ENCODE measurements around the gene CUBN. TPM values are rescaled to one million over a fixed set of nuclear protein-coding genes. Genes with fewer than 3 reads are reported as not detected.

The CUBN gene
- total and polyA plus RNA-seq, 8 donors, result 1.5 to 6.8 (median 3.8) TPM

- no peaks in the 10 kb centered on the region for H3K4me1 ChIP-seq
- TF ChIP-seq CTCF (IDR thresholded peaks at IDR 0.05), result no peak
- no peak for DNase-seq
- no peak for ATAC-seq
- no peak overlapping the region for H3K27ac ChIP-seq
- no peaks in the 10 kb centered on the region for H3K36me3 ChIP-seq
- H3K9me3 ChIP-seq, result no peaks in the 10 kb centered on the region
- H3K4me3 ChIP-seq, result no peak overlapping the region
- no peaks in the 10 kb centered on the region for H3K27me3 ChIP-seq
- intact Hi-C loops (cut with DNase I), result no loop called here
These were observed 140.7 kb downstream of the CUBN start for GRCh38 chr10:16988900-16989299.

- Histone ChIP-seq H3K36me3 (no peaks in the 10 kb centered on the region), H3K4me1 (no peaks in the 10 kb centered on the region), H3K27ac (peak overlapping the region; percentile 55 to 80), H3K9me3 (no peaks in the 10 kb centered on the region), H3K27me3 (no peaks in the 10 kb centered on the region), H3K4me3 (no peak overlapping the region)
- DNase-seq (no peak), ATAC-seq (no peak)
- intact Hi-C loops (cut with DNase I), result no loop called here
- TF ChIP-seq CTCF (IDR thresholded peaks at IDR 0.05), result no peak
These were observed 141.5 kb downstream of the CUBN start for GRCh38 chr10:16987976-16988610.

GRCh38 chr10:16987206-16987621, 142.4 kb downstream of the CUBN start:
- H3K4me1 ChIP-seq, result no peaks in the 10 kb centered on the region
- DNase-seq, result no peak
- H3K36me3 ChIP-seq, result no peaks in the 10 kb centered on the region
- intact Hi-C loops (cut with DNase I), result no loop called here
- H3K27me3 ChIP-seq, result no peaks in the 10 kb centered on the region
- no peak for TF ChIP-seq CTCF (IDR thresholded peaks at IDR 0.05)
- no peaks in the 10 kb centered on the region for H3K9me3 ChIP-seq
- H3K4me3 ChIP-seq, result no peak overlapping the region
- peak; percentile 48 for ATAC-seq
- peak overlapping the region; percentile 55 to 80 for H3K27ac ChIP-seq

- H3K4me3 ChIP-seq, result no peak overlapping the region
- DNase-seq, result peak in 1 of 4 donors; percentile 63
- intact Hi-C loops (cut with DNase I), result no loop called here
- H3K27ac ChIP-seq, result peak overlapping the region; percentile 55 to 80
- peak; percentile 72 for ATAC-seq
- no peaks in the 10 kb centered on the region for H3K4me1 ChIP-seq
- no peaks in the 10 kb centered on the region for H3K27me3 ChIP-seq
- TF ChIP-seq CTCF (IDR thresholded peaks at IDR 0.05), result no peak
- no peaks in the 10 kb centered on the region for H3K9me3 ChIP-seq
- H3K36me3 ChIP-seq, result no peaks in the 10 kb centered on the region
These were observed 143.0 kb downstream of the CUBN start for GRCh38 chr10:16986406-16987205.

GRCh38 chr10:16986082-16986405, 143.6 kb downstream of the CUBN start:
- H3K27me3 ChIP-seq, result no peaks in the 10 kb centered on the region
- intact Hi-C loops (cut with DNase I), result no loop called here
- no peak for DNase-seq
- H3K9me3 ChIP-seq, result no peaks in the 10 kb centered on the region
- no peak for TF ChIP-seq CTCF (IDR thresholded peaks at IDR 0.05)
- no peaks in the 10 kb centered on the region for H3K36me3 ChIP-seq
- no peak overlapping the region for H3K4me3 ChIP-seq
- ATAC-seq, result no peak
- peak overlapping the region; percentile 55 to 80 for H3K27ac ChIP-seq
- H3K4me1 ChIP-seq, result no peaks in the 10 kb centered on the region
